HEK293T (cell line): Measurements from ENCODE around the gene DNMT3L.

Experiments used
- BHLHE40 ChIP-seq: fragments of 450-650 bp; IDR thresholded peaks from 2 replicates; pipeline ENCODE4 v1.6.1; 2016; ENCODE audit warnings: mild to moderate bottlenecking, moderate library complexity, borderline replicate concordance
- ELF4 ChIP-seq: fragments of 450-650 bp; IDR thresholded peaks from 2 replicates; pipeline ENCODE4 v1.6.1; 2017; ENCODE audit warnings: antibody characterized with exemption
- FOXK2 ChIP-seq: fragments of 450-650 bp; IDR thresholded peaks from 2 replicates; pipeline ENCODE4 v1.6.1; 2016; ENCODE audit warnings: mild to moderate bottlenecking
- FOXM1 ChIP-seq: fragments of 450-650 bp; IDR thresholded peaks from 2 replicates; pipeline ENCODE4 v1.6.1; 2017; ENCODE audit warnings: mild to moderate bottlenecking, borderline replicate concordance
- TARDBP ChIP-seq: fragments of 450-650 bp; IDR thresholded peaks from 2 replicates; pipeline ENCODE4 v1.6.1; 2016
- TF ChIP-seq, protein P1 (sequence below): fragments of 450-650 bp; IDR thresholded peaks from 2 replicates; pipeline ENCODE4 v1.6.1; 2016

DNA sequence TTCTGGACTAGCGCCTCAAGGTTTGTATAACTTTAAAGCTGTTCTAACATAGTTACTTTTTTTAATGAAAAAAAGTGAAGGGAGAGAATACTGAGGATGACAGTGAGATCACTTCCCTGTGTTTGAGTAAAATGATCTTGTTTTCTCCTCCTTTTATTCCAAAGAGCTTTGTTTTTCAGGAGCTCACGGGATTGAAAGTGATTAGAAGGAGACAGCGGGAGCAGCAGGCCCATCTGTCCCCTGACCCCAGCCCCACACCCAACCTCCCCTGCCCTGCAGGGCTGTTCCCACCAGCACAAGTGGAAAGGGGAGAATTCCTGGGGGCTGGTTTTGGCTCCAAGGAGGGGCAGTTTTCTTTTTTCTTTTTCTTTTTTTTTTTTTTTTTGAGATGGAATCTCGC lies 2.1 kb upstream of the DNMT3L start:
- TF ChIP-seq, protein P1, sequence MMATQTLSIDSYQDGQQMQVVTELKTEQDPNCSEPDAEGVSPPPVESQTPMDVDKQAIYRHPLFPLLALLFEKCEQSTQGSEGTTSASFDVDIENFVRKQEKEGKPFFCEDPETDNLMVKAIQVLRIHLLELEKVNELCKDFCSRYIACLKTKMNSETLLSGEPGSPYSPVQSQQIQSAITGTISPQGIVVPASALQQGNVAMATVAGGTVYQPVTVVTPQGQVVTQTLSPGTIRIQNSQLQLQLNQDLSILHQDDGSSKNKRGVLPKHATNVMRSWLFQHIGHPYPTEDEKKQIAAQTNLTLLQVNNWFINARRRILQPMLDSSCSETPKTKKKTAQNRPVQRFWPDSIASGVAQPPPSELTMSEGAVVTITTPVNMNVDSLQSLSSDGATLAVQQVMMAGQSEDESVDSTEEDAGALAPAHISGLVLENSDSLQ: no peak
- no peak for TF ChIP-seq FOXM1
- TF ChIP-seq FOXK2: no peak
- no peak for TF ChIP-seq BHLHE40
- TF ChIP-seq TARDBP: no peak
- no peak for TF ChIP-seq ELF4
